ENCODE measurements around the gene STXBP4.

Gene STXBP4

GRCh38 chr17:54968262-54968987, at the start of gene STXBP4, which contains the start of gene COX11:
STXBP4 (plus strand) TSS chr17:54968765; CDS start chr17:54986220, 17,455 bp downstream.
COX11 (minus strand) TSS chr17:54968654; CDS start chr17:54968646, 8 bp downstream.
- TF ChIP-seq, protein P1, sequence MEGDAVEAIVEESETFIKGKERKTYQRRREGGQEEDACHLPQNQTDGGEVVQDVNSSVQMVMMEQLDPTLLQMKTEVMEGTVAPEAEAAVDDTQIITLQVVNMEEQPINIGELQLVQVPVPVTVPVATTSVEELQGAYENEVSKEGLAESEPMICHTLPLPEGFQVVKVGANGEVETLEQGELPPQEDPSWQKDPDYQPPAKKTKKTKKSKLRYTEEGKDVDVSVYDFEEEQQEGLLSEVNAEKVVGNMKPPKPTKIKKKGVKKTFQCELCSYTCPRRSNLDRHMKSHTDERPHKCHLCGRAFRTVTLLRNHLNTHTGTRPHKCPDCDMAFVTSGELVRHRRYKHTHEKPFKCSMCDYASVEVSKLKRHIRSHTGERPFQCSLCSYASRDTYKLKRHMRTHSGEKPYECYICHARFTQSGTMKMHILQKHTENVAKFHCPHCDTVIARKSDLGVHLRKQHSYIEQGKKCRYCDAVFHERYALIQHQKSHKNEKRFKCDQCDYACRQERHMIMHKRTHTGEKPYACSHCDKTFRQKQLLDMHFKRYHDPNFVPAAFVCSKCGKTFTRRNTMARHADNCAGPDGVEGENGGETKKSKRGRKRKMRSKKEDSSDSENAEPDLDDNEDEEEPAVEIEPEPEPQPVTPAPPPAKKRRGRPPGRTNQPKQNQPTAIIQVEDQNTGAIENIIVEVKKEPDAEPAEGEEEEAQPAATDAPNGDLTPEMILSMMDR (IDR thresholded peaks at IDR 0.05; ENCODE audit: low read depth, low read length) = peak; percentile 62
- H3K4me3 ChIP-seq (ENCODE audit: low read depth, low read length) = peak within 1 kb of the TSS; percentile 95
- peak; percentile 99 for DNase-seq (ENCODE audit: low read depth, low spot score)
- in situ Hi-C loops (cut with HindIII; ENCODE audit: low sequenced_read_pairs) = no loop called here

GRCh38 chr17:54919425-54919824, 49.1 kb upstream of the STXBP4 start:
- DNase-seq (ENCODE audit: low read depth, low spot score) = no peak
- TF ChIP-seq, protein P1 (IDR thresholded peaks at IDR 0.05; ENCODE audit: low read depth, low read length) = no peak
- no peak overlapping the region for H3K4me3 ChIP-seq (ENCODE audit: low read depth, low read length)
- in situ Hi-C loops (cut with HindIII; ENCODE audit: low sequenced_read_pairs) = no loop called here

- no peak for DNase-seq (ENCODE audit: low read depth, low spot score)
- TF ChIP-seq, protein P1 (IDR thresholded peaks at IDR 0.05; ENCODE audit: low read depth, low read length) = no peak
- in situ Hi-C loops (cut with HindIII; ENCODE audit: low sequenced_read_pairs) = no loop called here
- H3K4me3 ChIP-seq (ENCODE audit: low read depth, low read length) = no peak overlapping the region
These were observed 47.7 kb upstream of the STXBP4 start for GRCh38 chr17:54920819-54921218.

GRCh38 chr17:54924405-54924804, 44.2 kb upstream of the STXBP4 start:
- in situ Hi-C loops (cut with HindIII; ENCODE audit: low sequenced_read_pairs) = no loop called here
- TF ChIP-seq, protein P1 (IDR thresholded peaks at IDR 0.05; ENCODE audit: low read depth, low read length) = no peak
- DNase-seq (ENCODE audit: low read depth, low spot score) = no peak
- H3K4me3 ChIP-seq (ENCODE audit: low read depth, low read length) = no peak overlapping the region

GRCh38 chr17:54927525-54927924, 41.0 kb upstream of the STXBP4 start:
- DNase-seq (ENCODE audit: low read depth, low spot score) = no peak
- in situ Hi-C loops (cut with HindIII; ENCODE audit: low sequenced_read_pairs) = no loop called here
- TF ChIP-seq, protein P1 (IDR thresholded peaks at IDR 0.05; ENCODE audit: low read depth, low read length) = no peak
- no peak overlapping the region for H3K4me3 ChIP-seq (ENCODE audit: low read depth, low read length)

- H3K4me3 ChIP-seq (ENCODE audit: low read depth, low read length) = no peak overlapping the region
- DNase-seq (ENCODE audit: low read depth, low spot score) = peak; percentile 35
- TF ChIP-seq, protein P1 (IDR thresholded peaks at IDR 0.05; ENCODE audit: low read depth, low read length) = no peak
- in situ Hi-C loops (cut with HindIII; ENCODE audit: low sequenced_read_pairs) = no loop called here
These were observed 35.9 kb upstream of the STXBP4 start for GRCh38 chr17:54932711-54933110.

Measured in astrocyte of the spinal cord (primary cell).